Measurements from ENCODE around the gene TSPAN8.

Gene TSPAN8

DNA sequence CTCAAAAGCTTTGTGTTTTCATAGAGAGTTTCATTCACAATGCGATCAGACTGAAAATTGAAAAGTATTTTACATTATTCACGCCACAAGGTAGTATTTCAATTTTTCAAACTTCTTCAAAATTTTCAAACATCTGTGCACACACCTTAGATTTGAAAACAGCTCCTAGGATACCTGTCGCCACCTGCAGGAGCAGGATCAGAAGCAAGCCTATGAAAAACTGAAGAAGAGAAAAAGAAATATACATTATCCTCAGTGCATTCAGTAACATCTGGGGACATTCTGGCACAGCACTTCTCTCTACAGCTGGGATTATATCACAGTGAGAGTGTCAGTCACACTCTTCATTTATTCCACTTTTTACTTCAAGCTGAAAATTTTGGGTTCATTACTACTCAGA is 19.8 kb downstream of the TSPAN8 start:
- no peaks in the 10 kb centered on the region for H3K79me2 ChIP-seq (ENCODE audit: control insufficient read depth, insufficient read depth, low read length, poor library complexity)
- no peak overlapping the region for H4K12ac ChIP-seq (ENCODE audit: low read depth, low read length)
- H3K9me3 ChIP-seq (ENCODE audit: insufficient read depth, low read depth, low read length) = no peaks in the 10 kb centered on the region
- no peaks in the 10 kb centered on the region for H3K79me1 ChIP-seq (ENCODE audit: low read length)
- H3K4me2 ChIP-seq (ENCODE audit: low read length) = no peak overlapping the region
- H2BK12ac ChIP-seq (ENCODE audit: low read length) = no peak overlapping the region
- no peak overlapping the region for H3K4ac ChIP-seq (ENCODE audit: low read depth, low read length)
- H3K27me3 ChIP-seq (ENCODE audit: insufficient read depth, low read length) = no peaks in the 10 kb centered on the region
- no CpG with 5 or more reads among the region's 3 CpGs for WGBS (ENCODE audit: extremely low coverage, insufficient coverage, insufficient read length)
- no peak for DNase-seq
- no peak overlapping the region for H2AFZ ChIP-seq (ENCODE audit: insufficient read depth, low read length, poor library complexity)
- no peaks in the 10 kb centered on the region for H3K4me1 ChIP-seq (ENCODE audit: control insufficient read depth in 1 of 2, insufficient read depth in 2 of 2, low read length in 2 of 2)
- no peak overlapping the region for H3K18ac ChIP-seq (ENCODE audit: low read length)
- no peak overlapping the region for H3K4me3 ChIP-seq (ENCODE audit: low read depth, low read length)
- H4K8ac ChIP-seq (ENCODE audit: low read depth, low read length) = no peak overlapping the region
- no peak overlapping the region for H3K27ac ChIP-seq (ENCODE audit: low read depth, low read length)
- H2BK5ac ChIP-seq (ENCODE audit: low read depth, low read length, poor library complexity) = no peak overlapping the region
- H4K91ac ChIP-seq (ENCODE audit: low read depth, low read length) = no peak overlapping the region
- H2BK120ac ChIP-seq (ENCODE audit: insufficient read depth, low read length, poor library complexity) = no peak overlapping the region
- no peak overlapping the region for H2AK5ac ChIP-seq (ENCODE audit: low read length)
- H3K9ac ChIP-seq (ENCODE audit: low read length) = no peak overlapping the region
- no peaks in the 10 kb centered on the region for H3K36me3 ChIP-seq (ENCODE audit: control insufficient read depth in 1 of 2, insufficient read depth in 2 of 2, low read length in 2 of 2)
- no peak overlapping the region for H3K23ac ChIP-seq (ENCODE audit: low read length)
- H3K14ac ChIP-seq (ENCODE audit: low read length) = no peak overlapping the region

DNA sequence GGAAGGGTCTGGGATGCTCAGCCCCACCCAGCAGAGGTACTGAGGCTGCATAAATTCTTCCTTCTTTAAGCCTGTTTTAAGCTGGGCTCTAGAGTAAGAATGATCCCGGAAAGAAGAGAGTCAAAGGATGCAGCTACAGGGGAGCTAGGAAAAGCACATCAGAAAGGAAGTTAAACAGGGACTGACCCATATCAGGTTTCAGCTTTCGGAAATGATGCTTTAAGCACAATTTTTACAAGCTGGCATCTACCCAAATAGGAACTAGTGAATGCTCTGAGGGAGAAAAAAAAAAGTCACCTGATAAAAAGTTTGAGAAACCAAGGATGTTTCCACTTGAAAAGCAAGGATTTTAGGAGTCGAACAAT is 22.0 kb downstream of the TSPAN8 start:
- H4K12ac ChIP-seq (ENCODE audit: low read depth, low read length) = no peak overlapping the region
- H3K4me3 ChIP-seq (ENCODE audit: low read depth, low read length) = no peak overlapping the region
- H3K27me3 ChIP-seq (ENCODE audit: insufficient read depth, low read length) = no peaks in the 10 kb centered on the region
- DNase-seq = no peak
- H3K14ac ChIP-seq (ENCODE audit: low read length) = no peak overlapping the region
- H3K4ac ChIP-seq (ENCODE audit: low read depth, low read length) = no peak overlapping the region
- no peak overlapping the region for H2BK5ac ChIP-seq (ENCODE audit: low read depth, low read length, poor library complexity)
- no peak overlapping the region for H2BK12ac ChIP-seq (ENCODE audit: low read length)
- H3K9me3 ChIP-seq (ENCODE audit: insufficient read depth, low read depth, low read length) = no peaks in the 10 kb centered on the region
- H3K4me1 ChIP-seq (ENCODE audit: control insufficient read depth in 1 of 2, insufficient read depth in 2 of 2, low read length in 2 of 2) = no peaks in the 10 kb centered on the region
- WGBS (ENCODE audit: extremely low coverage, insufficient coverage, insufficient read length) = no CpG with 5 or more reads among the region's 3 CpGs
- H3K36me3 ChIP-seq (ENCODE audit: control insufficient read depth in 1 of 2, insufficient read depth in 2 of 2, low read length in 2 of 2) = no peaks in the 10 kb centered on the region
- H4K91ac ChIP-seq (ENCODE audit: low read depth, low read length) = no peak overlapping the region
- no peak overlapping the region for H3K18ac ChIP-seq (ENCODE audit: low read length)
- H3K27ac ChIP-seq (ENCODE audit: low read depth, low read length) = no peak overlapping the region
- no peak overlapping the region for H4K8ac ChIP-seq (ENCODE audit: low read depth, low read length)
- no peak overlapping the region for H2AK5ac ChIP-seq (ENCODE audit: low read length)
- no peak overlapping the region for H3K9ac ChIP-seq (ENCODE audit: low read length)
- H3K4me2 ChIP-seq (ENCODE audit: low read length) = no peak overlapping the region
- no peak overlapping the region for H2AFZ ChIP-seq (ENCODE audit: insufficient read depth, low read length, poor library complexity)
- H3K79me2 ChIP-seq (ENCODE audit: control insufficient read depth, insufficient read depth, low read length, poor library complexity) = no peaks in the 10 kb centered on the region
- no peak overlapping the region for H2BK120ac ChIP-seq (ENCODE audit: insufficient read depth, low read length, poor library complexity)
- no peak overlapping the region for H3K23ac ChIP-seq (ENCODE audit: low read length)
- no peaks in the 10 kb centered on the region for H3K79me1 ChIP-seq (ENCODE audit: low read length)

DNA sequence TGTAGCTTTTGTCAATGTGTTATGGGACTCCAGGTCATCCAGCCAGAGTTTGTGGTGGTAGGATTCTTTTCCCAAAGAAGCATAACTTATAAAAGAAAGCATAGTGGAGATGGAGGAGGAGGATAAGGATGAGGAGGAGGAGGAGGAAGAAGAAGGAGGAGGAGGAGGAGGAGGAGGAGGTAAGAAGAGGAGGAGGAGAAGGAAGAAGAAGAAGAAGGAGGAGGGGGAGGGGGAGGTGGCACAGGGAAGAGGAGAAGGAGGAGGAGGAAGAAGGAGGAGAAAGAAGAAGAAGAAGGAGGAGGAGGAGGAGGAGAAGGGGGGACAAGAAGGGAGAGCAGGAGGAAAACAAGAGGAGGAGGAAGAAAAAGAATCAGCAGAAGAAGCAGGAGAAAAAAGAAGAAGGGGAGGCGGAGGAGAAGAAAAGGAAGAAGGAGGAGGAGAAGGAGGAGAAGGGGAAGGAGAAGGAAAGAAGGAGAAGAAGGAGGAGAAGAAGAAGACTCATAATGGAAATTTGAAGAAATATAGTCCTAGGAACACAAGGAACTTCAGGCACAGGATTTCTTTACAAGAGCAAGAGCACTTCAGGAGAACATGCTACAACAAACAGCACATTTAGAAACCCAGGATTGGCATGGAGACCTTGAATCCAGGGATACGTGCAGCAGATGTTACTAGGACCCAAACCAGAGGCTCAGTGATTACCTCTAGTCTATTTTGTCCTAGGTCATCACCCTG is 22.6 kb downstream of the TSPAN8 start:
- Histone ChIP-seq H2AK5ac (ENCODE audit: low read length) (no peak overlapping the region), H4K91ac (ENCODE audit: low read depth, low read length) (no peak overlapping the region), H3K18ac (ENCODE audit: low read length) (no peak overlapping the region), H2BK120ac (ENCODE audit: insufficient read depth, low read length, poor library complexity) (no peak overlapping the region), H3K9ac (ENCODE audit: low read length) (no peak overlapping the region), H2AFZ (ENCODE audit: insufficient read depth, low read length, poor library complexity) (no peak overlapping the region), H4K8ac (ENCODE audit: low read depth, low read length) (no peak overlapping the region), H3K27me3 (ENCODE audit: insufficient read depth, low read length) (no peaks in the 10 kb centered on the region), H3K9me3 (ENCODE audit: insufficient read depth, low read depth, low read length) (no peaks in the 10 kb centered on the region), H3K79me1 (ENCODE audit: low read length) (no peaks in the 10 kb centered on the region), H3K79me2 (ENCODE audit: control insufficient read depth, insufficient read depth, low read length, poor library complexity) (no peaks in the 10 kb centered on the region), H3K23ac (ENCODE audit: low read length) (no peak overlapping the region), H4K12ac (ENCODE audit: low read depth, low read length) (no peak overlapping the region), H3K4me3 (ENCODE audit: low read depth, low read length) (no peak overlapping the region), H3K36me3 (ENCODE audit: control insufficient read depth in 1 of 2, insufficient read depth in 2 of 2, low read length in 2 of 2) (no peaks in the 10 kb centered on the region), H2BK12ac (ENCODE audit: low read length) (no peak overlapping the region), H3K4me1 (ENCODE audit: control insufficient read depth in 1 of 2, insufficient read depth in 2 of 2, low read length in 2 of 2) (no peaks in the 10 kb centered on the region), H3K4me2 (ENCODE audit: low read length) (no peak overlapping the region), H3K4ac (ENCODE audit: low read depth, low read length) (no peak overlapping the region), H3K27ac (ENCODE audit: low read depth, low read length) (no peak overlapping the region), H3K14ac (ENCODE audit: low read length) (no peak overlapping the region), H2BK5ac (ENCODE audit: low read depth, low read length, poor library complexity) (no peak overlapping the region)
- WGBS (ENCODE audit: extremely low coverage, insufficient coverage, insufficient read length) = no CpG with 5 or more reads among the region's 2 CpGs
- DNase-seq = no peak

DNA sequence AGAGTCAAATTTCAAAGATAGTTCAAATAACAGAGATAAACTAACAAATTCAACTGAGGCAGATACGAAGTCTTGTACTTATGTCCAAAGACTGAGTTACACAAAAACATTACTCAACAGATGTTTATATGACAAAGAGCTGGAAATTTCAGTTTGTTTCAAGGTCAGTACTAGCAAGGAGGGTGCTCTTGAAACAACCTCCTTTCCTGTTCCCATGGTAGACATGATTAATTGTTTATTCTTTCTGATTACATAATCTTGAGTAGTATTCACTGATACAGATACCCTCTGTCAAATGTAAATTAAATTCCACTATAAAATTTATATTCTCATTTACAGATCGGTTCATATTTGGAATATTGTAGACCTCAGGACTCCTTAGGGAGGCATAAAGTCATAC is 23.4 kb downstream of the TSPAN8 start:
- Histone ChIP-seq H3K4ac (ENCODE audit: low read depth, low read length) (no peak overlapping the region), H4K91ac (ENCODE audit: low read depth, low read length) (no peak overlapping the region), H2BK120ac (ENCODE audit: insufficient read depth, low read length, poor library complexity) (no peak overlapping the region), H4K12ac (ENCODE audit: low read depth, low read length) (no peak overlapping the region), H2BK12ac (ENCODE audit: low read length) (no peak overlapping the region), H3K4me1 (ENCODE audit: control insufficient read depth in 1 of 2, insufficient read depth in 2 of 2, low read length in 2 of 2) (no peaks in the 10 kb centered on the region), H3K18ac (ENCODE audit: low read length) (no peak overlapping the region), H2AFZ (ENCODE audit: insufficient read depth, low read length, poor library complexity) (no peak overlapping the region), H3K27me3 (ENCODE audit: insufficient read depth, low read length) (no peaks in the 10 kb centered on the region), H3K9ac (ENCODE audit: low read length) (no peak overlapping the region), H2BK5ac (ENCODE audit: low read depth, low read length, poor library complexity) (no peak overlapping the region), H2AK5ac (ENCODE audit: low read length) (no peak overlapping the region), H3K79me1 (ENCODE audit: low read length) (no peaks in the 10 kb centered on the region), H3K14ac (ENCODE audit: low read length) (no peak overlapping the region), H3K79me2 (ENCODE audit: control insufficient read depth, insufficient read depth, low read length, poor library complexity) (no peaks in the 10 kb centered on the region), H3K27ac (ENCODE audit: low read depth, low read length) (no peak overlapping the region), H3K9me3 (ENCODE audit: insufficient read depth, low read depth, low read length) (no peaks in the 10 kb centered on the region), H3K23ac (ENCODE audit: low read length) (no peak overlapping the region), H4K8ac (ENCODE audit: low read depth, low read length) (no peak overlapping the region), H3K4me2 (ENCODE audit: low read length) (no peak overlapping the region), H3K4me3 (ENCODE audit: low read depth, low read length) (no peak overlapping the region), H3K36me3 (ENCODE audit: control insufficient read depth in 1 of 2, insufficient read depth in 2 of 2, low read length in 2 of 2) (no peaks in the 10 kb centered on the region)
- DNase-seq = no peak
- no CpG with 5 or more reads among the region's 2 CpGs for WGBS (ENCODE audit: extremely low coverage, insufficient coverage, insufficient read length)

All from trophoblast cell (in vitro differentiated cells and primary cell).